HL-60 (cell line): ENCODE measurements around the gene SPTBN1.

Experiments used
- DNase-seq, 2 experiments: peaks; one replicate each; pipeline ENCODE4 v3.0.0-alpha.2; 2010 to 2020; ENCODE audit warnings: low read depth in 1 of 2, low spot score in 1 of 2
- H3K27ac ChIP-seq: fragments of 250-450 bp; sonication (Bioruptor Pico); replicated peaks from 2 replicates; pipeline ENCODE4 v1.5.1; 2020; ENCODE audit warnings: mild to moderate bottlenecking, moderate library complexity
- H3K27me3 ChIP-seq: fragments of 250-450 bp; sonication (Bioruptor Pico); 2 replicates; pipeline ENCODE4 v1.5.1; 2021; ENCODE audit warnings: mild to moderate bottlenecking, moderate library complexity; ENCODE audit not compliant: insufficient read depth, poor library complexity, severe bottlenecking
- H3K4me3 ChIP-seq: replicated peaks from 2 replicates; pipeline ENCODE4 v1.5.1; 2011; ENCODE audit warnings: mild to moderate bottlenecking, control low read depth, low read length; ENCODE audit not compliant: insufficient read depth
- GABPA ChIP-seq: IDR thresholded peaks from 2 replicates; pipeline ENCODE4 v1.6.1; 2012; ENCODE audit warnings: low read depth
- POLR2AphosphoS5 ChIP-seq: IDR thresholded peaks from 2 replicates; pipeline ENCODE4 v1.6.1; 2012; ENCODE audit warnings: low read depth
- SPI1 ChIP-seq: IDR thresholded peaks from 2 replicates; pipeline ENCODE4 v1.6.1; 2012; ENCODE audit warnings: low read depth, mild to moderate bottlenecking, borderline replicate concordance
- TF ChIP-seq, protein P1 (sequence below): IDR thresholded peaks from one replicate; pipeline ENCODE4 v1.5.1; 2011; ENCODE audit warnings: low read length, control low read depth, inconsistent platforms; ENCODE audit not compliant: insufficient read depth
- TF ChIP-seq, protein P2 (sequence below): IDR thresholded peaks from 2 replicates; pipeline ENCODE4 v1.6.1; 2012; ENCODE audit warnings: low read depth; ENCODE audit not compliant: insufficient replicate concordance

Gene SPTBN1

DNA sequence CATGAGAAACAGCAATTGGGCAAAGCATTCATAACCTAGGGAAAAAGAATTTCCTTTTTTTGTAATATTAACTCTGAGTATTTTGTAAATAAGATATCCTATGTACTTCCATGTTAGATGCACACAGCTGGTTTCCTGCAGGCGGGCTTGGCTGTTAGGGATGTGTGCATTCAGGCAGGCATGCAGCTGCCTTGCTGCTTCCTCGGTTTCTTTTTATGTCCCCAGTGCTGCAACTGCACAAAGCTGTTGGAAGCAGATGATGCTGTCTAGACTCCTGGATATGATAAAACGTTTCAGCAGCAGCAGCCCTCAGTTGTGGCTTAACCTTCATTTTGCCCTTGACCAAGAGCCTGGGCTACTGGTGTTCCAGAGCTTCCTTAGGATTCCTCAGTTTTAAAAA lies 177.9 kb downstream of the SPTBN1 start:
- no peak for DNase-seq
- TF ChIP-seq GABPA (no peak), POLR2AphosphoS5 (no peak), SPI1 (no peak)
- TF ChIP-seq, protein P1, sequence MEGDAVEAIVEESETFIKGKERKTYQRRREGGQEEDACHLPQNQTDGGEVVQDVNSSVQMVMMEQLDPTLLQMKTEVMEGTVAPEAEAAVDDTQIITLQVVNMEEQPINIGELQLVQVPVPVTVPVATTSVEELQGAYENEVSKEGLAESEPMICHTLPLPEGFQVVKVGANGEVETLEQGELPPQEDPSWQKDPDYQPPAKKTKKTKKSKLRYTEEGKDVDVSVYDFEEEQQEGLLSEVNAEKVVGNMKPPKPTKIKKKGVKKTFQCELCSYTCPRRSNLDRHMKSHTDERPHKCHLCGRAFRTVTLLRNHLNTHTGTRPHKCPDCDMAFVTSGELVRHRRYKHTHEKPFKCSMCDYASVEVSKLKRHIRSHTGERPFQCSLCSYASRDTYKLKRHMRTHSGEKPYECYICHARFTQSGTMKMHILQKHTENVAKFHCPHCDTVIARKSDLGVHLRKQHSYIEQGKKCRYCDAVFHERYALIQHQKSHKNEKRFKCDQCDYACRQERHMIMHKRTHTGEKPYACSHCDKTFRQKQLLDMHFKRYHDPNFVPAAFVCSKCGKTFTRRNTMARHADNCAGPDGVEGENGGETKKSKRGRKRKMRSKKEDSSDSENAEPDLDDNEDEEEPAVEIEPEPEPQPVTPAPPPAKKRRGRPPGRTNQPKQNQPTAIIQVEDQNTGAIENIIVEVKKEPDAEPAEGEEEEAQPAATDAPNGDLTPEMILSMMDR, result no peak
- TF ChIP-seq, protein P2, sequence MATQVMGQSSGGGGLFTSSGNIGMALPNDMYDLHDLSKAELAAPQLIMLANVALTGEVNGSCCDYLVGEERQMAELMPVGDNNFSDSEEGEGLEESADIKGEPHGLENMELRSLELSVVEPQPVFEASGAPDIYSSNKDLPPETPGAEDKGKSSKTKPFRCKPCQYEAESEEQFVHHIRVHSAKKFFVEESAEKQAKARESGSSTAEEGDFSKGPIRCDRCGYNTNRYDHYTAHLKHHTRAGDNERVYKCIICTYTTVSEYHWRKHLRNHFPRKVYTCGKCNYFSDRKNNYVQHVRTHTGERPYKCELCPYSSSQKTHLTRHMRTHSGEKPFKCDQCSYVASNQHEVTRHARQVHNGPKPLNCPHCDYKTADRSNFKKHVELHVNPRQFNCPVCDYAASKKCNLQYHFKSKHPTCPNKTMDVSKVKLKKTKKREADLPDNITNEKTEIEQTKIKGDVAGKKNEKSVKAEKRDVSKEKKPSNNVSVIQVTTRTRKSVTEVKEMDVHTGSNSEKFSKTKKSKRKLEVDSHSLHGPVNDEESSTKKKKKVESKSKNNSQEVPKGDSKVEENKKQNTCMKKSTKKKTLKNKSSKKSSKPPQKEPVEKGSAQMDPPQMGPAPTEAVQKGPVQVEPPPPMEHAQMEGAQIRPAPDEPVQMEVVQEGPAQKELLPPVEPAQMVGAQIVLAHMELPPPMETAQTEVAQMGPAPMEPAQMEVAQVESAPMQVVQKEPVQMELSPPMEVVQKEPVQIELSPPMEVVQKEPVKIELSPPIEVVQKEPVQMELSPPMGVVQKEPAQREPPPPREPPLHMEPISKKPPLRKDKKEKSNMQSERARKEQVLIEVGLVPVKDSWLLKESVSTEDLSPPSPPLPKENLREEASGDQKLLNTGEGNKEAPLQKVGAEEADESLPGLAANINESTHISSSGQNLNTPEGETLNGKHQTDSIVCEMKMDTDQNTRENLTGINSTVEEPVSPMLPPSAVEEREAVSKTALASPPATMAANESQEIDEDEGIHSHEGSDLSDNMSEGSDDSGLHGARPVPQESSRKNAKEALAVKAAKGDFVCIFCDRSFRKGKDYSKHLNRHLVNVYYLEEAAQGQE, result no peak
- Histone ChIP-seq H3K27ac (no peak overlapping the region), H3K27me3 (no peaks in the 10 kb centered on the region), H3K4me3 (no peak overlapping the region)

DNA sequence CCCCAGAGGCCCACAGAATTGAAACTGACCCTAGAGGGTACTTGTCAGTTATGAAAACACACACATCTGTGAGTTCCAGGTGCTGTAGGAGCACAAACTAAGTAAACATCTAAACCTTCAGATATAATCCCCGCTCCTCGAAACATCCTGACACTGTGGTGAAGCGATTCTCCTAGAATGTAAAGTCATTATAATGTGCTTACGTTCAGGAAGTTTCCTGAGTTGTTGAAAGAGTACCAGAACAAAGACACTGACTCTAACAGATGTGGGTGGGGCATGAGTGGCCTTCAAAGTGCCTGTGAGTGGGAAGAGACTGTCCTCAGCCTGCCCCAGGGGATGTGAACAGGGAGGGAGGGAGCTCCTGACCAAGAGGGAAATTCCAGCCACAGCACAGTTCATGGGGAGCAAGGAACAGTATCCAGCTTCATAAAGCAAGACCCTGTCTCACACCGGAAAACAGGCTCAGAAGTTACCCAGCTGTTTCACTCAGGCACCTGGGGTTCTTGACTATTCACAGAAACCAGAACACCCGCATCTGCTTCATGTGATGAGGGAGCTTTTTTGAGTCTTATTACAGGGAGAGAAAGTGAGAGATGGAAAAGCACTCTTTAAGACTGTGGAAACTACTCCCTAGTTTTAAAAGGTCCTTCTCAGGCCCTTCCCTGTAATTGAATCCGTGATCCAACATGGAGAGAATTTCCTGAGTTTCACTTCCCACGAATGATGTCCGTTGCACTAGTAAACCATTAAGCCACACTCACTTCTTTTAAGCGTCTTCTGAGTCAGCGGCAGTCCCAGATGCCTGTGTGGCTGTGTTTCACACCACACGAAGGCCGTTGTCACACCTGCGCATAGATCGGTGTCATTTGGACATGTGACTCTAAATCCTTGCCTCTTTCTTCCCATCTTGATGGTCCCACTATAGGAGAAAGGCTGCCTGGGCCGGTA lies 178.7 kb downstream of the SPTBN1 start:
- no peak for TF ChIP-seq GABPA
- no peaks in the 10 kb centered on the region for H3K27me3 ChIP-seq
- no peak overlapping the region for H3K4me3 ChIP-seq
- H3K27ac ChIP-seq, result no peak overlapping the region
- DNase-seq, result no peak

DNA sequence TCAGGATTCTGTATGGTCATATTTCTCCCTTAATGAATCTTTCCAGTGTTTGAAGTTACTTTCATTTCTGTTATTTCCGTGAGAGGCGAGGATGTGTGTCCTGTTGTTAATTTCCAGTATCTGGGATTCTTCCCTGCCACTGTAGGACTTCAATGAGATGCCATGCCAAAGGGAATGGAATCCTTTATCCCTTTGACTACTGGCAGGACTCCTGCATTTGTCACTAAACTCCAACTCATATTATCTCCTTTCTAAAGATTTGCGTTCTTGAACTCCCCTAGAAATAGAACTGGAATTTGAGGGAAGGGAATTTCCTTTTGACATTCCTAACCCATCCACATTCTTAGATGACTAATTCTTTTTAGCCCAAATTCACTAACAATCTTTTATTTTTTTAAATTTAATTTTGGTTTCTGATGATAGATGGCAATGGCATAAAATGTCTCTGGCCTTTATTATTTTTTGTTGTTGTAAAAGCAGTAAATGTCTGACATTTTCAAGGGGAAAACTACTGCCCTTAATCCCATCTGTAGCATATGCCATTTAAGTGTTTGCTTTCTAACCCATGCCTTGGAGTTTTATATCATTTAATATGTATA lies 179.5 kb downstream of the SPTBN1 start:
- Histone ChIP-seq H3K4me3 (no peak overlapping the region), H3K27ac (no peak overlapping the region), H3K27me3 (no peaks in the 10 kb centered on the region)
- DNase-seq, result no peak
- TF ChIP-seq, protein P2, result no peak
- TF ChIP-seq POLR2AphosphoS5 (no peak), SPI1 (no peak), GABPA (no peak)

DNA sequence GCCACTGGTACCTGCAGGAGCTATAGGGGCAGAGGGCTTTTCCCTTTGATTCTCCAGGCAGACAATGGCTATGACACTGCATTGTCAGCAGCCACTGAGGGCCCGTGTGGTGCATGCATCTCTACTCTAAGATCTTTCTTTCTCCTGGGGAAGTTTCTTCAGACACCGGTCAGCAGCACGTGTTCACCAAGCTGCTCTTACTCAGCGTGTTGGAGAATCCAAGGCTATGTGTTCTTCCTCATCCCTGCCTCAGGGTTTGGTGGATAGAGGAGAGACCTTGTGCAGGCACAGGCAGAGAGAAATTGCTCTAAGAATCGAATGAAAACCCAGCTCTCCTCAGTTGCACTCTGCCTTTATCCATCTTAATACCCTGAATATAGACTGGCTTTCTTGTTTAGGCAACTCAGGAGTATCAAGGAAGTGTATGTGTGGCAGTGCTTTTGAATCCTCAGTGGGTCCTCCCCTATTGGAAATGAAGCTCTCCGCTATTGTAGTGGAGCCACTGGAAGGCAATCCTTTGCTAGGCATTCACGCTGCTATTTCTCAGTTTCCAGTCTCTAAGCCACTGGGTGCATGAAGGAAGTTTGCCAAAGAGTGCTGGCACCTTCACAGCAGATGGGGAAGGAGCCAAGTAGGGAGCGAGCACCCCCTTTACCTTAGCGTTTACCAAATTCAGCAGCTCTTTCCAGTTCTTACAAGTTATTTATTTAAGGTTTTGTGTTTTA lies 180.4 kb downstream of the SPTBN1 start:
- H3K27me3 ChIP-seq, result no peaks in the 10 kb centered on the region
- H3K27ac ChIP-seq, result no peak overlapping the region
- no peak for TF ChIP-seq SPI1
- no peak for TF ChIP-seq GABPA
- TF ChIP-seq, protein P1, result no peak
- TF ChIP-seq, protein P2, result no peak
- TF ChIP-seq POLR2AphosphoS5, result no peak
- H3K4me3 ChIP-seq, result no peak overlapping the region
- no peak for DNase-seq
